OCI-LY3 (cell line): ENCODE measurements around the gene GLRA1.

Experiments used
- EZH2phosphoT487 ChIP-seq: fragments of 200-600 bp; shearing (Covaris generic); IDR thresholded peaks from 2 replicates; pipeline ENCODE4 v1.6.1; 2018; ENCODE audit warnings: antibody characterized with exemption, mixed run types, low read depth
- TF ChIP-seq, protein P1 (sequence below): fragments of 200-600, 300-600 bp; sonication (generic); IDR thresholded peaks from 2 replicates; pipeline ENCODE4 v1.5.1; 2014; ENCODE audit warnings: antibody characterized with exemption, low read length, low read depth

DNA sequence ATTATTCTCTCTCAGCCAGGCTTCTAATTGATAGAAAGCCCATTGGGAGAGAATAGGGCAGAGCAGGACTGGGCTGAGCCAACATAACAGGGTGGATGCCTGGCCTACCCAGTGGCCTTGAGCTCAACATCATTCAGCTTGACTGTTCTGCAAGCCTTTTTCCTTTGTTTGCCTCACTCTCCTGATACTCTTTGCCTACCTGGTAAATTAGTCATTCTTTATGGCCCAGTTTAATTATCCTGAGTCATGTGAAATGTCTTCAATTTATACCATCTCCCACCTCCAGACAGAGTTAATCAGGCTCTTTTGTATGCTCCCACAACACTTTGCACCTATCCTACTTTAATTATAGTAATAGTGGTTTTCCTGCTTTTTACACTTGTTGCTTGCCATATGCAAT, 13.6 kb downstream of the GLRA1 start:
- TF ChIP-seq, protein P1, sequence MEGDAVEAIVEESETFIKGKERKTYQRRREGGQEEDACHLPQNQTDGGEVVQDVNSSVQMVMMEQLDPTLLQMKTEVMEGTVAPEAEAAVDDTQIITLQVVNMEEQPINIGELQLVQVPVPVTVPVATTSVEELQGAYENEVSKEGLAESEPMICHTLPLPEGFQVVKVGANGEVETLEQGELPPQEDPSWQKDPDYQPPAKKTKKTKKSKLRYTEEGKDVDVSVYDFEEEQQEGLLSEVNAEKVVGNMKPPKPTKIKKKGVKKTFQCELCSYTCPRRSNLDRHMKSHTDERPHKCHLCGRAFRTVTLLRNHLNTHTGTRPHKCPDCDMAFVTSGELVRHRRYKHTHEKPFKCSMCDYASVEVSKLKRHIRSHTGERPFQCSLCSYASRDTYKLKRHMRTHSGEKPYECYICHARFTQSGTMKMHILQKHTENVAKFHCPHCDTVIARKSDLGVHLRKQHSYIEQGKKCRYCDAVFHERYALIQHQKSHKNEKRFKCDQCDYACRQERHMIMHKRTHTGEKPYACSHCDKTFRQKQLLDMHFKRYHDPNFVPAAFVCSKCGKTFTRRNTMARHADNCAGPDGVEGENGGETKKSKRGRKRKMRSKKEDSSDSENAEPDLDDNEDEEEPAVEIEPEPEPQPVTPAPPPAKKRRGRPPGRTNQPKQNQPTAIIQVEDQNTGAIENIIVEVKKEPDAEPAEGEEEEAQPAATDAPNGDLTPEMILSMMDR, result no peak
- TF ChIP-seq EZH2phosphoT487, result no peak
